Colonic mucosa (tissue), 4 donors: Measurements from ENCODE around the gene ALX4. TPM values are rescaled to one million over a fixed set of nuclear protein-coding genes. Genes with fewer than 3 reads are reported as not detected.

ENCODE experiments used
- DNase-seq: peaks from one replicate; pipeline ENCODE4 v3.0.0-alpha.2; 2020
- H3K27ac ChIP-seq: fragments of 200-600 bp; one replicate; pipeline ENCODE4 v1.8.0; 2021
- H3K27me3 ChIP-seq: fragments of 200-600 bp; one replicate; pipeline ENCODE4 v1.8.0; 2021
- H3K36me3 ChIP-seq: fragments of 200-600 bp; one replicate; pipeline ENCODE4 v1.8.0; 2021
- H3K4me1 ChIP-seq: fragments of 200-600 bp; one replicate; pipeline ENCODE4 v1.8.0; 2021; ENCODE audit warnings: mild to moderate bottlenecking
- H3K4me3 ChIP-seq: fragments of 200-600 bp; one replicate; pipeline ENCODE4 v1.8.0; 2021
- H3K9ac ChIP-seq, 2 donors: one replicate each; pipeline ENCODE4 v1.7.0; 2013; ENCODE audit warnings: control low read depth in 2 of 2, low read depth in 2 of 2, low read length in 2 of 2
- H3K9me3 ChIP-seq: fragments of 200-600 bp; one replicate; pipeline ENCODE4 v1.8.0; 2021
- CTCF ChIP-seq: fragments of 200-600 bp; IDR thresholded peaks from one replicate; pipeline ENCODE4 v1.8.0; 2022; ENCODE audit warnings: antibody characterized with exemption, mild to moderate bottlenecking
- intact Hi-C: fragments of 100-400 bp; cut with DNase I; formaldehyde crosslinking; loops from one replicate; pipeline ENCODE4 v1.14.1; 2022
- total RNA-seq, 2 donors: library from RNA; stranded (reverse); fragmentation: NEBNext Ultra II Directional in 1 of 2; extraction: Animal tissue kit (Norgen Biotek cat#: 25700) in 1 of 2; gene quantifications; one replicate each; pipeline ENCODE4 v1.2.1, GENCODE V29; 2021
- donor health status: healthy.
- donor health status: DM: no; HTN: no; CAD: no.
- donor health status: DM: no; HTN: no; CAD: no.

Gene ALX4
- total RNA-seq, 2 donors from 2014 or later = not detected

- H3K27me3 ChIP-seq = no peaks in the 10 kb centered on the region
- H3K9me3 ChIP-seq = no peaks in the 10 kb centered on the region
- H3K36me3 ChIP-seq = no peaks in the 10 kb centered on the region
- TF ChIP-seq CTCF = no peak
- no peak overlapping the region for H3K9ac ChIP-seq
- no peak overlapping the region for H3K4me3 ChIP-seq
- no peak overlapping the region for H3K27ac ChIP-seq
- intact Hi-C loops = no loop called here
- H3K4me1 ChIP-seq = no peaks in the 10 kb centered on the region
- DNase-seq = no peak
Measured at GRCh38 chr11:44228379-44228778, 81.6 kb downstream of the ALX4 start.

DNA sequence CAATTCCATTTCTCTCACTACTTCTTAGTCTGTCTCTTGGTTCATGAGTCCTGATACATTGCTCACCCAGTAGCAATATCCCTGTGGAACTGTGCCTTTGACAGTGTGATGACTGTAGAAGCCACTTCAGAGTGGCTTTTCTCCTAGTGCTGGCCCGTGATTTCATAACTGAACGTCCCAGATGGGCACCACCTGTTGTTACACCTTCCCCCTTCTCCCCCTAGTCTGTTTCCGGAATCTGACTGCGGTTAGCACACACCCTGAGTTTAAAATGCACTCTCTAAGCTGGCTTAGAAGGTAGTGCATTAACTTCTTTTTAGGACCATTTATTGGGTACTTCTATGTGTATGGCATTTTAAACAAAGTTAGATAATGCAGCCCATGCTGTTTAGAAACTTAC lies 83.0 kb downstream of the ALX4 start:
- H3K36me3 ChIP-seq = no peaks in the 10 kb centered on the region
- H3K27me3 ChIP-seq = no peaks in the 10 kb centered on the region
- TF ChIP-seq CTCF = no peak
- H3K4me3 ChIP-seq = no peak overlapping the region
- no peaks in the 10 kb centered on the region for H3K9me3 ChIP-seq
- no peak overlapping the region for H3K27ac ChIP-seq
- intact Hi-C loops = no loop called here
- H3K4me1 ChIP-seq = no peaks in the 10 kb centered on the region
- H3K9ac ChIP-seq = no peak overlapping the region
- no peak for DNase-seq

DNA sequence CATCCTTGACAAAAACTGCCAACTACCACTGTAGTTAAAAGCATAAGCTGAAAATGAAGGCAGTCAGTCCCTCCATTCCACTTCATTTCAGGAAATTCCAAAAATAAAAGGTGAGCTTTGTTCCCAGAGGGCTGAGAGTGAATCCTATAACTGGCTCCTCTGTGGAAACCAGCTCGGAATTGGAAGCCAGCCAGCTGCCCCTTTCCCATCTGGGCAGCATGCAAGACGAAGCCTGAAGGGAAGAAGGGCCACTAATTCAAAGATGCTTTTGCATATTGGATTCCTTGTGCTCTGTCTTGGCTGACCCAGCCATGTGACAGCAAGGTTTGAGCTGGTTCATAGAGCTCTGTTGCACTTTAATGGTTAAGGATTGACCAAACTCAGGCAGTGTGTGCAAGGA lies 83.4 kb downstream of the ALX4 start:
- intact Hi-C loops = no loop called here
- Histone ChIP-seq H3K27ac (no peak overlapping the region), H3K9ac (no peak overlapping the region), H3K36me3 (no peaks in the 10 kb centered on the region), H3K9me3 (no peaks in the 10 kb centered on the region), H3K4me3 (no peak overlapping the region), H3K4me1 (no peaks in the 10 kb centered on the region), H3K27me3 (no peaks in the 10 kb centered on the region)
- DNase-seq = no peak
- no peak for TF ChIP-seq CTCF

GRCh38 chr11:44224867-44225501 lies 85.0 kb downstream of the ALX4 start:
- Histone ChIP-seq H3K9ac (no peak overlapping the region), H3K27ac (no peak overlapping the region), H3K36me3 (no peaks in the 10 kb centered on the region), H3K4me1 (no peaks in the 10 kb centered on the region), H3K27me3 (no peaks in the 10 kb centered on the region), H3K4me3 (no peak overlapping the region), H3K9me3 (no peaks in the 10 kb centered on the region)
- no peak for DNase-seq
- TF ChIP-seq CTCF = no peak
- intact Hi-C loops = no loop called here

GRCh38 chr11:44223238-44223637 lies 86.7 kb downstream of the ALX4 start:
- no peak overlapping the region for H3K27ac ChIP-seq
- no peak overlapping the region for H3K9ac ChIP-seq
- H3K36me3 ChIP-seq = no peaks in the 10 kb centered on the region
- H3K4me1 ChIP-seq = no peaks in the 10 kb centered on the region
- intact Hi-C loops = no loop called here
- no peaks in the 10 kb centered on the region for H3K9me3 ChIP-seq
- DNase-seq = no peak
- no peaks in the 10 kb centered on the region for H3K27me3 ChIP-seq
- H3K4me3 ChIP-seq = no peak overlapping the region
- no peak for TF ChIP-seq CTCF
